K562 (cell line): Measurements from ENCODE around the gene AK2. TPM values are rescaled to one million over a fixed set of nuclear protein-coding genes. Genes with fewer than 3 reads are reported as not detected.

Experiments
- ATF3 ChIP-seq, 2 experiments: fragments of 450-650 bp in 1 of 2; sonication (generic) in 1 of 2; formaldehyde crosslinking in 1 of 2; IDR thresholded peaks in 1 of 2; conservative IDR thresholded peaks in 1 of 2; 2 replicates each; pipeline versions ENCODE4 v1.6.1 to v1.8.1; 2016 to 2023; ENCODE audit warnings: mild to moderate bottlenecking in 2 of 2, moderate library complexity in 2 of 2, inconsistent platforms in 1 of 2, missing genetic modification reagents in 1 of 2
- ATF7 ChIP-seq: fragments of 450-650 bp; IDR thresholded peaks from 2 replicates; pipeline ENCODE4 v1.7.1; 2014; ENCODE audit warnings: mild to moderate bottlenecking, moderate library complexity
- CBX1 ChIP-seq: sonication (generic); IDR thresholded peaks from 2 replicates; pipeline ENCODE4 v1.6.1; 2016; ENCODE audit warnings: antibody characterized with exemption, low read depth, mild to moderate bottlenecking
- CEBPG ChIP-seq, 3 experiments: fragments of 200-800 bp in 1 of 3; sonication (Bioruptor generic) in 1 of 3; sonication (generic) in 1 of 3; formaldehyde crosslinking in 1 of 3; IDR thresholded peaks in 2 of 3; conservative IDR thresholded peaks in 1 of 3; 2 replicates each; pipeline versions ENCODE4 v1.6.1 to v1.8.0; 2016 to 2022; ENCODE audit warnings: missing compliant biosample characterization in 2 of 3, missing genetic modification characterization in 2 of 3, mild to moderate bottlenecking in 1 of 3, missing genetic modification reagents in 1 of 3
- ETV5 ChIP-seq: sonication (generic); formaldehyde crosslinking; IDR thresholded peaks from 2 replicates; pipeline ENCODE4 v1.4.0; 2020; ENCODE audit warnings: low read depth, mild to moderate bottlenecking, missing genetic modification reagents
- FIP1L1 ChIP-seq: fragments of 200-400 bp; formaldehyde crosslinking; IDR thresholded peaks from 2 replicates; pipeline ENCODE4 v1.6.1; 2018; ENCODE audit warnings: mild to moderate bottlenecking, low read depth, low read length; ENCODE audit not compliant: poor library complexity, severe bottlenecking
- FOXJ2 ChIP-seq: fragments of 200-800 bp; sonication (Bioruptor generic); IDR thresholded peaks from 2 replicates; pipeline ENCODE4 v1.6.1; 2016; ENCODE audit warnings: missing genetic modification characterization, missing compliant biosample characterization
- FOXK1 ChIP-seq: sonication (generic); formaldehyde crosslinking; IDR thresholded peaks from 2 replicates; pipeline ENCODE4 v1.8.0; 2022; ENCODE audit warnings: missing genetic modification reagents, mild to moderate bottlenecking, borderline replicate concordance
- KDM1A ChIP-seq, 2 experiments: fragments of 450-650 bp; IDR thresholded peaks; 2 replicates each; pipeline ENCODE4 v1.6.1; 2016; ENCODE audit warnings: mild to moderate bottlenecking in 2 of 2
- MLLT1 ChIP-seq, 2 experiments: fragments of 450-650 bp; IDR thresholded peaks; 2 replicates each; pipeline ENCODE4 v1.6.1; 2016
- NONO ChIP-seq, 2 experiments: fragments of 200-400 bp in 1 of 2; fragments of 450-650 bp in 1 of 2; formaldehyde crosslinking in 1 of 2; IDR thresholded peaks; 2 replicates each; pipeline ENCODE4 v1.6.1; 2017; ENCODE audit warnings: low read depth in 2 of 2, mild to moderate bottlenecking in 2 of 2, moderate library complexity in 2 of 2, low read length in 1 of 2
- NR2C2 ChIP-seq, 2 experiments: fragments of 200-800 bp in 1 of 2; sonication (Bioruptor generic) in 1 of 2; sonication (generic) in 1 of 2; formaldehyde crosslinking in 1 of 2; IDR thresholded peaks; 2 replicates each; pipeline versions ENCODE4 v1.6.1 to v1.8.0; 2016 to 2022; ENCODE audit warnings: mild to moderate bottlenecking in 1 of 2, missing compliant biosample characterization in 1 of 2, missing genetic modification characterization in 1 of 2, missing genetic modification reagents in 1 of 2
- RBM25 ChIP-seq: fragments of 200-400 bp; formaldehyde crosslinking; IDR thresholded peaks from 2 replicates; pipeline ENCODE4 v1.6.1; 2018; ENCODE audit warnings: low read length, low read depth, moderate library complexity; ENCODE audit not compliant: severe bottlenecking
- SMARCA5 ChIP-seq: fragments of 450-650 bp; IDR thresholded peaks from 2 replicates; pipeline ENCODE4 v1.6.1; 2016
- SOX6 ChIP-seq: fragments of 450-650 bp; IDR thresholded peaks from 2 replicates; pipeline ENCODE4 v1.6.1; 2014; ENCODE audit warnings: mild to moderate bottlenecking
- ZHX1 ChIP-seq: fragments of 150-350 bp; conservative IDR thresholded peaks from 2 replicates; pipeline ENCODE4 v1.6.1; 2014; ENCODE audit warnings: low read length
- ZNF121 ChIP-seq: sonication (generic); formaldehyde crosslinking; conservative IDR thresholded peaks from 2 replicates; pipeline ENCODE4 v1.8.0; 2022; ENCODE audit warnings: missing genetic modification reagents
- polyA plus RNA-seq, 8 experiments: library from polyadenylated mRNA; depleted of rRNA in 4 of 8; stranded (reverse) in 5 of 8; unstranded in 3 of 8; fragments of >200 nt; fragmentation: Nextera tagmentation in 2 of 8; fragmentation: Illumina TruSeq in 1 of 8; extraction: Ambion mirVana in 2 of 8; extraction: Trizol in 1 of 8; gene quantifications; 2 replicates each; pipeline versions ENCODE4 v1.2.1 to v1.2.3, GENCODE V29; 2011 to 2014; ENCODE audit warnings: inconsistent platforms in 1 of 8, missing spikeins in 1 of 8
- total RNA-seq, 7 experiments: library from RNA; depleted of rRNA in 6 of 7; stranded (reverse); fragments of >200 nt in 6 of 7; fragmentation: Illumina TruSeq in 2 of 7; extraction: Trizol in 2 of 7; gene quantifications; 2 replicates each; pipeline versions ENCODE4 v1.2.1 to v1.2.3, GENCODE V29; 2011 to 2021; ENCODE audit warnings: low replicate concordance in 1 of 7
- TF ChIP-seq, protein P1 (sequence below): fragments of 250-450 bp; sonication (Bioruptor Pico); IDR thresholded peaks from 2 replicates; pipeline ENCODE4 v1.8.0; 2022; ENCODE audit warnings: moderate library complexity, mild to moderate bottlenecking, inconsistent platforms

AK2 gene
- total and polyA plus RNA-seq, 9 of the 15 experiments (the other 6 are each of a cell fraction or from before 2014, with no cell fraction given) = 105 to 1,050 (median 509) TPM

DNA sequence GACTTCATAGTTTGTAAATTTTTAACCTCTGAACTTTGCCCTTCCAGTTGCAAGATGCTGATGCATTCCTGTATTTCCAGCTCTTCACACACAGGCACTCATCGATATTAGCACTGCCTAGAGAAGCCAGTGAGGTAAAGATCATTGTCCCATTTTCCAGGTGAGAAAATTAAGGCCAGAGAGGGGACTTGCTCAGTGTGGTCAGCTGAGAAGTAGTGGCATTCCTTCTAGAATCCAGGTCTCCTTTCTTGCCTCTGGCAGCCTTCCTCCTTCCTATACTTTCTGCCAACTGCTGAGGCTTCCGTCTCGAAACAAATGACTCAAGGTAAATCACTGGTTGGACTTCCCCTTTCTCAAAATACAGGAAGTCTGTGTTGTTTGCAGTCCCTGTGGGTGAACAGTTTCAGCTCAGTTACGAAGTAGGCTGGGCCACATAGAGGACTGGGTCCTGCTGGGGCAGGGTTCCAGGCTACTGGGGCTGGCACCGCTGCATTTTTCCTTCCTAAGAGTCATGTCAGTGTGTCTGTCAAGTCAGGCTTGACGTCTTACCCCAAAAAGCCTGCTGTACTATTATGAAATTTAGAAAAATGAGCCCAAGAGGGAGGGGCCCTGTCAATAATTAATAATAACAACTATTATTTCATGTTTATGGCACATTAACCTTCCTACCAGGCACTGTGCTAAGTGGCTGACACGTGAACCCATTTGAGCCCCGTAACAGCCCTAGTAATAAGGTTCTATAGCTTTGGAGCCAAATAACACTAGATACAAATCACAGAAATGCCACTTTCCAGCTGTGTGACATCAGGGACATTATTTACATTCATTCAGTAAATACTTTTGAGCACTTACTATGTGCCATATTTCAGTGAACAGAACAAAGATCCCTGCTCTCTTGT, 55.4 kb downstream of the AK2 start (continued):
- TF ChIP-seq MLLT1 (IDR thresholded peaks at IDR 0.05) = no peak
- 0 out of 2 replicates have a peak, but pooled peaks have one; percentile 38 for TF ChIP-seq NR2C2 (CRISPR knock-in tag; IDR thresholded peaks at IDR 0.05)
- TF ChIP-seq NR2C2 (tag; IDR thresholded peaks at IDR 0.05) = peak; percentile 96
- no peak for TF ChIP-seq ZNF121
- peak; percentile 68; the same call in 1 of the 2 replicates for TF ChIP-seq ETV5
- no peak for TF ChIP-seq FOXK1 (CRISPR knock-in tag)
- TF ChIP-seq CBX1 = 0 out of 2 replicates have a peak, but pooled peaks have one; percentile 37
- TF ChIP-seq FIP1L1 = no peak
- TF ChIP-seq, protein P1, sequence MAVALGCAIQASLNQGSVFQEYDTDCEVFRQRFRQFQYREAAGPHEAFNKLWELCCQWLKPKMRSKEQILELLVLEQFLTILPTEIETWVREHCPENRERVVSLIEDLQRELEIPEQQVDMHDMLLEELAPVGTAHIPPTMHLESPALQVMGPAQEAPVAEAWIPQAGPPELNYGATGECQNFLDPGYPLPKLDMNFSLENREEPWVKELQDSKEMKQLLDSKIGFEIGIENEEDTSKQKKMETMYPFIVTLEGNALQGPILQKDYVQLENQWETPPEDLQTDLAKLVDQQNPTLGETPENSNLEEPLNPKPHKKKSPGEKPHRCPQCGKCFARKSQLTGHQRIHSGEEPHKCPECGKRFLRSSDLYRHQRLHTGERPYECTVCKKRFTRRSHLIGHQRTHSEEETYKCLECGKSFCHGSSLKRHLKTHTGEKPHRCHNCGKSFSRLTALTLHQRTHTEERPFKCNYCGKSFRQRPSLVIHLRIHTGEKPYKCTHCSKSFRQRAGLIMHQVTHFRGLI (CRISPR knock-in tag) = no peak
- peak; percentile 80; the same call in 1 of the 2 replicates for TF ChIP-seq SOX6
- TF ChIP-seq NONO (IDR thresholded peaks at IDR 0.05; ENCODE audit: low read depth in 2 of 2, low read length in 1 of 2) = no peak
- TF ChIP-seq ATF7 = peak; percentile 68
- TF ChIP-seq ATF3 (IDR thresholded peaks at IDR 0.05) = peak; percentile 44; the same call in 1 of the 2 replicates
- 0 out of 2 replicates have a peak, but pooled peaks have one; percentile 44 for TF ChIP-seq ATF3 (CRISPR knock-in tag; conservative IDR thresholded peaks at IDR 0.05)
- TF ChIP-seq ZHX1 = no peak
- no peak for TF ChIP-seq CEBPG (CRISPR knock-in tag; IDR thresholded peaks at IDR 0.05)
- peak in 1 of 2 experiments; percentile 60; a peak in 2 of 4 replicates for TF ChIP-seq CEBPG (tag; conservative IDR thresholded peaks at IDR 0.05 in 1 of 2, IDR thresholded peaks at IDR 0.05 in 1 of 2)
- 0 out of 2 replicates have a peak, but pooled peaks have one; percentile 29 for TF ChIP-seq FOXJ2 (tag)
- peak; percentile 55 to 72; a peak in 3 of 4 replicates for TF ChIP-seq KDM1A (IDR thresholded peaks at IDR 0.05)
- peak; percentile 78; the same call in 1 of the 2 replicates for TF ChIP-seq SMARCA5
- peak; percentile 67 for TF ChIP-seq RBM25
